Naive thymus-derived CD4-positive, alpha-beta T cell (primary cell): ENCODE measurements around the gene GNAQ. TPM values are rescaled to one million over a fixed set of nuclear protein-coding genes. Genes with fewer than 3 reads are reported as not detected.
A peak's percentile ranks its signal among the peaks of the same experiment; 100 is the strongest.

ENCODE experiments used
- ATAC-seq: fragments of 150-1000 bp; cut with Tn5 transposase; 2 replicates; pipeline ENCODE4 v1.10.0; 2021; ENCODE audit warnings: mild to moderate bottlenecking, moderate library complexity
- CTCF ChIA-PET: fragments of 350-600 bp; sonication (Branson Sonifier 250); formaldehyde crosslinking; loops from one replicate; lab custom pipeline; 2021; ENCODE audit warnings: antibody characterized with exemption; lab: Charles Lee
- POLR2A ChIA-PET: fragments of 350-600 bp; sonication (Branson Sonifier 250); formaldehyde crosslinking; loops from one replicate; lab custom pipeline; 2021; ENCODE audit warnings: antibody characterized with exemption, inconsistent platforms; lab: Charles Lee
- DNase-seq, 9 donors: peaks; one replicate each; pipeline versions ENCODE4 v3.0.0 to v3.0.0-alpha.2; 2020 to 2022; ENCODE audit warnings: mixed read lengths in 1 of 9
- H3K27ac ChIP-seq: one replicate; pipeline ENCODE4 v1.7.0; 2013; ENCODE audit warnings: mild to moderate bottlenecking, low read depth, low read length, moderate library complexity
- H3K27me3 ChIP-seq, 2 donors: one replicate each; pipeline ENCODE4 v1.7.0; 2013; ENCODE audit warnings: low read length in 2 of 2, mild to moderate bottlenecking in 2 of 2, moderate library complexity in 2 of 2; ENCODE audit not compliant: control insufficient read depth in 2 of 2, insufficient read depth in 2 of 2
- H3K36me3 ChIP-seq, 3 experiments: 1 replicate in 2 of 3; 2 replicates in 1 of 3; pipeline ENCODE4 v1.7.0; 2013; ENCODE audit warnings: low read length in 3 of 3, mild to moderate bottlenecking in 3 of 3, moderate library complexity in 1 of 3; ENCODE audit not compliant: insufficient read depth in 3 of 3, control insufficient read depth in 2 of 3
- H3K4me1 ChIP-seq, 2 donors: one replicate each; pipeline ENCODE4 v1.7.0; 2013; ENCODE audit warnings: low read length in 2 of 2, mild to moderate bottlenecking in 2 of 2, moderate library complexity in 1 of 2; ENCODE audit not compliant: control insufficient read depth in 2 of 2, insufficient read depth in 2 of 2
- H3K4me3 ChIP-seq: 2 replicates; pipeline ENCODE4 v1.7.0; 2013; ENCODE audit warnings: mild to moderate bottlenecking, low read length
- H3K9me3 ChIP-seq, 3 experiments: 1 replicate in 2 of 3; 2 replicates in 1 of 3; pipeline ENCODE4 v1.7.0; 2013; ENCODE audit warnings: low read length in 3 of 3; ENCODE audit not compliant: control insufficient read depth in 2 of 3
- H3K27ac Mint-ChIP-seq, 9 donors: one replicate each; pipeline ENCODE4 v1.8.0; 2020 to 2022; ENCODE audit warnings: mixed read lengths in 9 of 9, mild to moderate bottlenecking in 8 of 9, moderate library complexity in 5 of 9, inconsistent platforms in 2 of 9
- H3K27me3 Mint-ChIP-seq, 5 donors: one replicate each; pipeline ENCODE4 v1.8.0; 2021 to 2022; ENCODE audit warnings: mixed read lengths in 5 of 5, mild to moderate bottlenecking in 1 of 5
- H3K36me3 Mint-ChIP-seq, 5 donors: one replicate each; pipeline ENCODE4 v1.8.0; 2020 to 2022; ENCODE audit warnings: mixed read lengths in 5 of 5, mild to moderate bottlenecking in 3 of 5, inconsistent platforms in 1 of 5
- H3K4me1 Mint-ChIP-seq, 7 donors: one replicate each; pipeline ENCODE4 v1.8.0; 2020 to 2022; ENCODE audit warnings: mixed read lengths in 7 of 7, mild to moderate bottlenecking in 3 of 7, inconsistent platforms in 1 of 7
- H3K4me3 Mint-ChIP-seq, 10 donors: one replicate each; pipeline ENCODE4 v1.8.0; 2020 to 2022; ENCODE audit warnings: mild to moderate bottlenecking in 10 of 10, mixed read lengths in 10 of 10, moderate library complexity in 6 of 10, inconsistent platforms in 2 of 10
- H3K9me3 Mint-ChIP-seq, 11 donors: one replicate each; pipeline ENCODE4 v1.8.0; 2020 to 2022; ENCODE audit warnings: mixed read lengths in 11 of 11, mild to moderate bottlenecking in 4 of 11, inconsistent platforms in 1 of 11, moderate library complexity in 1 of 11
- intact Hi-C, 2 donors: fragments of 100-400 bp; cut with micrococcal nuclease; formaldehyde crosslinking; loops; one replicate each; pipeline ENCODE4 v1.15.1; 2023
- polyA plus RNA-seq, 2 donors: library from polyadenylated mRNA; unstranded; fragments of 300-500 nt; fragmentation: Illumina TruSeq; gene quantifications; one replicate each; pipeline ENCODE4 v1.2.3, GENCODE V29; 2021
- total RNA-seq, 6 experiments: library from RNA in 5 of 6; stranded (reverse) in 5 of 6; gene quantifications; 1 replicate in 5 of 6; 2 replicates in 1 of 6; pipeline ENCODE4 v1.2.3 and lab custom pipeline; 2021 to 2026

Gene GNAQ
- total and polyA plus RNA-seq, 7 experiments from 2014 or later, result 7.2 to 60.6 (median 46.2) TPM

DNA sequence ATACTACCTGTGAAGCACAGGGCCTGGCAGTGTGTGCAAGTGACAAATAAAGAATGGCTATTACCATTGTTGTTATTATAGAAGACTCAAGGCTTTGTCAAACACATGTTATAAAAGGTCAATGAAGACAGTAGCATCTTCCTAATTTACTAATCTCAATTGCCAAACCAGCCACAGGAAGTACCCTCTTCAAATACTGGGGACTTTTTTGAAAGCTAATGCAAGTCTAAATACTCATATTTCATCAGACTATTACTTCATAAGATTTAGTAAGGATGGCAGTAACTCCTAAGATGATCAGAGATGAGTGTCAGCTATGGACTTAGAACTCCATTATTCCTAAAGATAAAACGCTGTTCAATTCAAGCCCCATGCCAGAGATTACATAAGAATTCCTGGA is 43.0 kb downstream of the GNAQ start:
- no peak overlapping the region for H3K27ac ChIP-seq
- ATAC-seq (peak; percentile 22), DNase-seq (no peak)
- no peaks in the 10 kb centered on the region for H3K9me3 ChIP-seq
- H3K36me3 Mint-ChIP-seq, result peaks cover 0 to 10% (median 7%) of the 10 kb centered on the region in 5 donors
- peak overlapping the region in 1 of 9 donors; percentile 45 for H3K27ac Mint-ChIP-seq
- no peaks in the 10 kb centered on the region for H3K36me3 ChIP-seq
- no peaks in the 10 kb centered on the region for H3K27me3 ChIP-seq
- POLR2A ChIA-PET, result no interaction called here
- no peaks in the 10 kb centered on the region for H3K27me3 Mint-ChIP-seq
- peaks cover 0 to 7% of the 10 kb centered on the region in 2 donors for H3K4me1 ChIP-seq
- peaks cover 31 to 68% (median 55%) of the 10 kb centered on the region in 7 donors for H3K4me1 Mint-ChIP-seq
- no peak overlapping the region for H3K4me3 Mint-ChIP-seq
- CTCF ChIA-PET, result no interaction called here
- no peaks in the 10 kb centered on the region for H3K9me3 Mint-ChIP-seq
- intact Hi-C loops, result no loop called here
- H3K4me3 ChIP-seq, result no peak overlapping the region

DNA sequence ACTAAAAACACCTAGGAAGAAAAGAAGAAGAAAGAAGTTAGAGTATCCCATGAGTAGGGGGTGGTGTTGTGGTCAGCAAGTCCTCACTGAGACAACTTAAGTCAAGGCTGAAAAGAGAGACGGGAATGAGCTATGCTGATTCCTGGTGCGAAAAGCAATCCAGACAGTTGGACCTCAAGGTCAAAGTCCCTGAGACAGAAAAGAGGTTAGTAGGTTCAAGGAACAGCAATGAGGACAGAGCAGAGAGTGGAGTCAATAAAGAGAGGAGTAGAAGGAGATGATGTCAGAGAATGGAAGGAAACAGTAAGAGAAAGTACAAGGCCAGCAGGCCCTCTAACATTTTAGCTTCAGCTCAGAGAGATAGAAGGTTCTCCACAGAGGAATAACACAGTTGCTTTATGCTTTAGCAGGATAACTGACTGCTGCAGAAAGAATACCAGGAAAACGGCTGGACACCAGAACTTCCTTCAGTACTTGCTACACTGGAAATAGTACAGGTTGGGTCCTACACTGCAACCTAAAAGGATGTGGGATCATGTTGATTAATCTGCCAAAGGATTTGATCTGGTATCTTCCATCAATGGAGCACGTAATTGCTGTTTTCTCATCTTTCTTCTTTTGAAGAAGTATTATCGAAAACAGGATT is 43.6 kb downstream of the GNAQ start:
- Histone ChIP-seq H3K4me3 (no peak overlapping the region), H3K36me3 (no peaks in the 10 kb centered on the region), H3K27ac (no peak overlapping the region), H3K27me3 (no peaks in the 10 kb centered on the region), H3K9me3 (no peaks in the 10 kb centered on the region), H3K4me1 (peaks cover 0 to 13% of the 10 kb centered on the region in 2 donors)
- H3K4me1 Mint-ChIP-seq, result peaks cover 37 to 74% (median 61%) of the 10 kb centered on the region in 7 donors
- H3K36me3 Mint-ChIP-seq, result peaks cover 0 to 10% (median 7%) of the 10 kb centered on the region in 5 donors
- no peaks in the 10 kb centered on the region for H3K9me3 Mint-ChIP-seq
- ATAC-seq, result no peak
- ChIA-PET CTCF (no interaction called here), POLR2A (interaction anchor here (0.6 kb wide), 1 partner anchor 53 kb away, joined by 3 read pairs; no protein-coding TSS in a partner anchor)
- no peak overlapping the region for H3K4me3 Mint-ChIP-seq
- intact Hi-C loops, result no loop called here
- H3K27ac Mint-ChIP-seq, result peak overlapping the region in 4 of 9 donors; percentile 34 to 67 (median 50)
- no peak for DNase-seq
- H3K27me3 Mint-ChIP-seq, result no peaks in the 10 kb centered on the region

DNA sequence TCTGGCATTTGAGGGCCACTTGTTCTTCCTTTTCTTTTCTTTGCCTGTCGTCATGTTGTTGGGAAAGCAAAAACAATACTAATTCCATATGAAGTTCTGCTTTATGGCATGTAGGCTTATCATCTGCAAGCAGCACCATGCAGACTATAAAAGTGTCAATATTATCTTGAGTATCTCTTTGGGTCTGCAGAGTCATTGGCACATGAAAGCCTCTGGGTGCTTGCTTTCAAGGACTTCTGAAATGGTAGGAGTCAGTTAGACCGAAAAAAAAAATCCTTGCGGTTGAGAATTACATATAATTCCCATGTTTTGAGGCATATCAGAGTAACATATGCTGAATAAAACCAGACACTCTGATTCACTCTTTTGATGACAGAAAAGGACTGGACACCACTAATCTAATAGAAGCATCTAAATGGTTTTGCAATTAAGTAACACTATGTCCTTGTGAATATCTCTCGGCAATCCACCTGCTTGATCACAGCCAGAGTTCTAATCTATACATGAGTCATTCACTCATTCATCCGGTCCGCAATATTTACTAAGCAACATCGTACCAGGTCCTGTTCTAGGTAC is 44.4 kb downstream of the GNAQ start:
- POLR2A ChIA-PET, result interaction anchor here (0.6 to 1.0 kb wide), 2 partner anchors 52 to 224 kb away, joined by 3 to 4 read pairs; no protein-coding TSS in a partner anchor

DNA sequence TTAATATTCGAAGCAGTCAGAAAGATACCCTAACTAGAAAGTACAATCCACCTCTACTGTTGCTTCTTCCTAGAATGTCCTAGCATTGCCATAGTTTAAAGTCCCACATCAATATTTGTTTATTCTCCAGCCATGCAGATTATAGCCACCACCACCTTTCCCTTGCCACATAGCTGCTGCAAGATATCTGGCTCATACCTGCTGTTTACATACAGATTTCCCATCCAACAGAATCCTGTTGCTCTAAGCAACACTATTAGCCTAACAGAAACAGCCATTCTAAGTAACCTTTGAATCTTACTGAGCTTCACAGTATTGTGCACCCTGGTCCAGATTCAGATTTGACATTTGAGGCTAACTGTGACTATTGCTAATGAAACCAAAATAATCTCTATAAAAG is 45.6 kb downstream of the GNAQ start:
- Mint-ChIP-seq H3K27ac (peak overlapping the region in 8 of 9 donors; percentile 30 to 91 (median 52)), H3K27me3 (no peaks in the 10 kb centered on the region), H3K9me3 (no peaks in the 10 kb centered on the region), H3K4me1 (peaks cover 46 to 81% (median 70%) of the 10 kb centered on the region in 7 donors), H3K4me3 (no peak overlapping the region), H3K36me3 (peaks cover 0 to 3% (median 0%) of the 10 kb centered on the region in 5 donors)
- Histone ChIP-seq H3K4me1 (peaks cover 7 to 33% of the 10 kb centered on the region in 2 donors), H3K4me3 (no peak overlapping the region), H3K27ac (no peak overlapping the region), H3K36me3 (no peaks in the 10 kb centered on the region), H3K9me3 (no peaks in the 10 kb centered on the region), H3K27me3 (no peaks in the 10 kb centered on the region)
- CTCF ChIA-PET, result interaction anchor here (0.6 to 1.4 kb wide), 2 partner anchors 8 to 45 kb away, joined by 3 to 5 read pairs; no protein-coding TSS in a partner anchor
- ATAC-seq, result no peak
- no peak for DNase-seq
- POLR2A ChIA-PET, result interaction anchor here (0.7 kb wide), 2 partner anchors 49 to 56 kb away, joined by 3 to 4 read pairs; no protein-coding TSS in a partner anchor
- intact Hi-C loops, result no loop called here

More for the DNA sequence above, 44.4 kb downstream of the GNAQ start:
- Histone ChIP-seq H3K27ac (no peak overlapping the region), H3K9me3 (no peaks in the 10 kb centered on the region), H3K36me3 (no peaks in the 10 kb centered on the region), H3K27me3 (no peaks in the 10 kb centered on the region), H3K4me3 (no peak overlapping the region), H3K4me1 (peaks cover 0 to 22% of the 10 kb centered on the region in 2 donors)
- CTCF ChIA-PET, result interaction anchor here (1.4 kb wide), 1 partner anchor 9 kb away, joined by 5 read pairs; no protein-coding TSS in a partner anchor
- Mint-ChIP-seq H3K4me3 (no peak overlapping the region), H3K27ac (peak overlapping the region in 3 of 9 donors; percentile 6 to 34 (median 6)), H3K9me3 (no peaks in the 10 kb centered on the region), H3K27me3 (no peaks in the 10 kb centered on the region), H3K4me1 (peaks cover 45 to 81% (median 69%) of the 10 kb centered on the region in 7 donors), H3K36me3 (peaks cover 0 to 9% (median 7%) of the 10 kb centered on the region in 5 donors)
- intact Hi-C loops, result no loop called here
- ATAC-seq (peak; percentile 51), DNase-seq (no peak)

DNA sequence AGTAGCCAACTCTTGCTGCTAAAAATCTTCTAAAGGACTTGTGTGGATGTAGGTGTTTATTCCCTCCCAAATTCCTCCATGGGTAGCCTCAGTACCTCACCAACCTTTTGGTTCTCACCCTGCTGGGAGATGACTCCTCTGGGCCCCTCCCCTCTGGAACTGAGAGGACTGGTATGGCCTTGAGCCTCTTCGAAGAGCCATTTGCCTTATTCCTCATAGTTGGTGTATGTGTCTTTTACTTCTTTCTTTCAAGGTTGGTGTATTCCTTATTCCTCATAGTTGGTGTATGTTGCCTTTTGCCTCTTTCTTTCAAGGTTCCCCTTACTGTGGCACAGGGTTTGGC is 48.3 kb downstream of the GNAQ start:
- ChIA-PET CTCF (interaction anchor here (0.6 kb wide), 1 partner anchor 53 kb away, joined by 3 read pairs; no protein-coding TSS in a partner anchor), POLR2A (interaction anchor here (1.1 kb wide), 1 partner anchor 46 kb away, joined by 4 read pairs; no protein-coding TSS in a partner anchor)
- Histone ChIP-seq H3K9me3 (no peaks in the 10 kb centered on the region), H3K27ac (no peak overlapping the region), H3K36me3 (no peaks in the 10 kb centered on the region), H3K4me3 (no peak overlapping the region), H3K27me3 (no peaks in the 10 kb centered on the region), H3K4me1 (peaks cover 13 to 42% of the 10 kb centered on the region in 2 donors)
- Mint-ChIP-seq H3K27ac (peak overlapping the region in 8 of 9 donors; percentile 10 to 80 (median 46)), H3K9me3 (no peaks in the 10 kb centered on the region), H3K4me1 (peaks cover 55 to 88% (median 82%) of the 10 kb centered on the region in 7 donors), H3K27me3 (no peaks in the 10 kb centered on the region), H3K36me3 (peaks cover 0 to 6% (median 0%) of the 10 kb centered on the region in 5 donors), H3K4me3 (peak overlapping the region in 8 of 10 donors; percentile 4 to 72 (median 34))
- intact Hi-C loops, result loop anchor here in 1 of 2 donors (2.0 to 5.0 kb wide), 2 partner anchors 18 to 76 kb away; no protein-coding TSS in a partner anchor
- DNase-seq (no peak), ATAC-seq (no peak)

DNA sequence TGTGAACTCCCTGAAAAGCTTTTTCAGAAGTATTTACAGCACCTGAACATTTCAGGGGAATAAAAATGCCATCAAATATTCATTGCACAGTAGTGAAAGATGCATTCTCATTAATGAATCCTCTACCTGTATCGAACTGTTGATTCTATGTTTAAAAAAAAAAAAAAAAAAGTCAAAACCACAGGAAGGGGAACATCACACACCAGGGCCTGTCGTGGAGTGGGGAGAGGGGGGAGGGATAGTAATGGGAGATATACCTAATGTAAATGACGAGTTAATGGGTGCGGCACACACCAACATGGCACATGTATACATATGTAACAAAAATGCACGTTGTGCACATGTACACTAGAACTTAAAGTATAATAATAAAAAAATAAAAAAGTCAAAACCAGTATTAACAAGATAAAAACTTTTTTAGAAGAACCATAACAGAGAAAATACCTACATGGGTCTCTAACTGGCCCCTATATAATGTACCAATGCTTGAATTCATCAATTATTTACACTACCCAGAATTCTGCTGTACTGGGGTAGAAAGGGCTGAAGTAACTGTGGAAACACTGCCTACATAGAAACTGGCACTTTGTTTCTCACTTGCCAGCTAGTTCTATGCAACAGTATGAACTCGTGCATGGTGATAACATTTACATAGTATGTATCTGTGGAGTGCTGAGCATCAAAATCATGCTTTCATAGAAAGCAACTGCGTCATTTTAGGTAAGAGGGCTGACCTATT is 48.9 kb downstream of the GNAQ start:
- no peak for ATAC-seq
- peaks cover 18 to 48% of the 10 kb centered on the region in 2 donors for H3K4me1 ChIP-seq
- no peaks in the 10 kb centered on the region for H3K27me3 ChIP-seq
- Mint-ChIP-seq H3K9me3 (no peaks in the 10 kb centered on the region), H3K36me3 (peaks cover 0 to 5% (median 0%) of the 10 kb centered on the region in 5 donors), H3K27me3 (no peaks in the 10 kb centered on the region), H3K27ac (peak overlapping the region in 8 of 9 donors; percentile 10 to 80 (median 62)), H3K4me3 (peak overlapping the region in 9 of 10 donors; percentile 4 to 74 (median 60)), H3K4me1 (peaks cover 57 to 88% (median 83%) of the 10 kb centered on the region in 7 donors)
- H3K4me3 ChIP-seq, result no peak overlapping the region
- no peaks in the 10 kb centered on the region for H3K9me3 ChIP-seq
- CTCF ChIA-PET, result interaction anchor here (0.6 kb wide), 1 partner anchor 54 kb away, joined by 3 read pairs; no protein-coding TSS in a partner anchor
- H3K27ac ChIP-seq, result no peak overlapping the region
- POLR2A ChIA-PET, result interaction anchor here (1.1 kb wide), 1 partner anchor 47 kb away, joined by 4 read pairs; no protein-coding TSS in a partner anchor
- peak in 4 of 9 donors; percentile 5 to 23 (median 12) for DNase-seq
- intact Hi-C loops, result loop anchor here in 1 of 2 donors (2.0 to 5.0 kb wide), 2 partner anchors 18 to 75 kb away; no protein-coding TSS in a partner anchor
- H3K36me3 ChIP-seq, result no peaks in the 10 kb centered on the region
